ENCODE data around the gene CCDC57. TPM values are rescaled to one million over a fixed set of nuclear protein-coding genes. Genes with fewer than 3 reads are reported as not detected.
A peak's percentile ranks its signal among the peaks of the same experiment; 100 is the strongest.

Gene CCDC57
- total RNA-seq, 1 donor from 2014 or later, result 10.8 TPM

DNA sequence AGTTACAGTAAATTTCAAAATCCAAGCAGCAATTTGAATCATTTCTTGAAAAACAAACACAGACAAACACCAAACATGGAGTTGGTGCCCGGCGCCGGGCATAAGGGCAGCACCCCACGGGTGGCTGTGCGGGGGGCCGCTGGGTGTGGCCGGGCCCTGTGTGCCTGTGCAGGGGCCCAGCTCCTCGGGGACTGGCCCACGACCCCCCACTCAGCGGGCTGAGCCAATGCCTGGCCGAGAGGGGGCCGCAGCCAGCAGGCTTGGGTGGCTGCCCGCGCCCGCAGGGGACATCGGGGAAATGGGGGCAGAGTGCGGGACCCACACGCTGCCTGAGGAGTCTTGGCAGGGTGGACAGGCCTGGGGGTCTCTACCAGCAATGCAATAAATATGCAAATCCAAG lies 134.2 kb downstream of the CCDC57 start:
- no peak for DNase-seq (ENCODE audit: low read depth)
- H3K36me3 ChIP-seq (ENCODE audit: control insufficient read depth, insufficient read depth, low read length), result peaks cover 42% of the 10 kb centered on the region

DNA sequence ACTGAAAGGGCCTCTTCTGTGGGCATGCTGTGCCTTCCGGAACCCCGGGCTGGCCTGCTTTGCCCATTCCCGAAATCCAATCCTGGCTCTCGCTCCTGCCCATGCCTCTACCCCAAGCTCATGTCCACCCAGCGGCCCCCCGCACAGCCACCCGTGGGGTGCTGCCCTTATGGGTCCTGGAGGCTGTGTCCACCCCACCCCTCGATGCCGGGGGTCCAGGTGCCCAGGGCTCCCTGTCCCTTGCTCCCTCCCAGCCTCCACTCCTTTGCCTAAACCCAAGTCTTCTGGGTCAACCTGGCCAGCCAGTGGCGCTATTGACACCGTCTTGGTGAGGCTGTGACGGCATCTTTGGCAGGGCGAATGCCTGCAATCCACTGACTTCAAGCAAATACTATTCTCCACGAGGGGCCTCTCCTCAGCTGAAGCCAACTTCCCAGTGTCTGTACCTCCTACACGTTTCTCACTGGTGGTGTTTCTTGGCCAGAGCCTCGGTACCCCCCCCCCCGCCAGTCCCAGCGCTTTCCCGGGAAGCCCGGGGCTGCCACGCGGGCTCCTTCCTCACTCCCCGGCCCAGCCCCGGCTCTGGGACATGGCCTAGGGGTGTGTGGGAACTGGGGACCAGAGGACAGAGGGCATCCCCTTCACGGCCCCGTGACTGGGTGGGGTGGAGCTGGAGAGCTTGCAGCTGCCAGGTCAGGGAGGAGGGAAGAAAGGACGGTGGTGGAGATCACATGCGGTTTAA lies 134.9 kb downstream of the CCDC57 start:
- Histone ChIP-seq H3K27me3 (ENCODE audit: control insufficient read depth, insufficient read depth, low read length) (no peaks in the 10 kb centered on the region), H3K36me3 (ENCODE audit: control insufficient read depth, insufficient read depth, low read length) (peaks cover 36% of the 10 kb centered on the region), H3K4me3 (ENCODE audit: low read depth, low read length) (no peak overlapping the region)
- FAIRE-seq (no peak), DNase-seq (ENCODE audit: low read depth) (no peak)
- TF ChIP-seq, protein P1, sequence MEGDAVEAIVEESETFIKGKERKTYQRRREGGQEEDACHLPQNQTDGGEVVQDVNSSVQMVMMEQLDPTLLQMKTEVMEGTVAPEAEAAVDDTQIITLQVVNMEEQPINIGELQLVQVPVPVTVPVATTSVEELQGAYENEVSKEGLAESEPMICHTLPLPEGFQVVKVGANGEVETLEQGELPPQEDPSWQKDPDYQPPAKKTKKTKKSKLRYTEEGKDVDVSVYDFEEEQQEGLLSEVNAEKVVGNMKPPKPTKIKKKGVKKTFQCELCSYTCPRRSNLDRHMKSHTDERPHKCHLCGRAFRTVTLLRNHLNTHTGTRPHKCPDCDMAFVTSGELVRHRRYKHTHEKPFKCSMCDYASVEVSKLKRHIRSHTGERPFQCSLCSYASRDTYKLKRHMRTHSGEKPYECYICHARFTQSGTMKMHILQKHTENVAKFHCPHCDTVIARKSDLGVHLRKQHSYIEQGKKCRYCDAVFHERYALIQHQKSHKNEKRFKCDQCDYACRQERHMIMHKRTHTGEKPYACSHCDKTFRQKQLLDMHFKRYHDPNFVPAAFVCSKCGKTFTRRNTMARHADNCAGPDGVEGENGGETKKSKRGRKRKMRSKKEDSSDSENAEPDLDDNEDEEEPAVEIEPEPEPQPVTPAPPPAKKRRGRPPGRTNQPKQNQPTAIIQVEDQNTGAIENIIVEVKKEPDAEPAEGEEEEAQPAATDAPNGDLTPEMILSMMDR (IDR thresholded peaks at IDR 0.05; ENCODE audit: insufficient read depth, low read length, severe bottlenecking), result no peak

More for the DNA sequence above, 134.2 kb downstream of the CCDC57 start:
- TF ChIP-seq, protein P1 (IDR thresholded peaks at IDR 0.05; ENCODE audit: insufficient read depth, low read length, severe bottlenecking), result no peak
- Histone ChIP-seq H3K4me3 (ENCODE audit: low read depth, low read length) (no peak overlapping the region), H3K27me3 (ENCODE audit: control insufficient read depth, insufficient read depth, low read length) (no peaks in the 10 kb centered on the region)
- FAIRE-seq, result no peak

DNA sequence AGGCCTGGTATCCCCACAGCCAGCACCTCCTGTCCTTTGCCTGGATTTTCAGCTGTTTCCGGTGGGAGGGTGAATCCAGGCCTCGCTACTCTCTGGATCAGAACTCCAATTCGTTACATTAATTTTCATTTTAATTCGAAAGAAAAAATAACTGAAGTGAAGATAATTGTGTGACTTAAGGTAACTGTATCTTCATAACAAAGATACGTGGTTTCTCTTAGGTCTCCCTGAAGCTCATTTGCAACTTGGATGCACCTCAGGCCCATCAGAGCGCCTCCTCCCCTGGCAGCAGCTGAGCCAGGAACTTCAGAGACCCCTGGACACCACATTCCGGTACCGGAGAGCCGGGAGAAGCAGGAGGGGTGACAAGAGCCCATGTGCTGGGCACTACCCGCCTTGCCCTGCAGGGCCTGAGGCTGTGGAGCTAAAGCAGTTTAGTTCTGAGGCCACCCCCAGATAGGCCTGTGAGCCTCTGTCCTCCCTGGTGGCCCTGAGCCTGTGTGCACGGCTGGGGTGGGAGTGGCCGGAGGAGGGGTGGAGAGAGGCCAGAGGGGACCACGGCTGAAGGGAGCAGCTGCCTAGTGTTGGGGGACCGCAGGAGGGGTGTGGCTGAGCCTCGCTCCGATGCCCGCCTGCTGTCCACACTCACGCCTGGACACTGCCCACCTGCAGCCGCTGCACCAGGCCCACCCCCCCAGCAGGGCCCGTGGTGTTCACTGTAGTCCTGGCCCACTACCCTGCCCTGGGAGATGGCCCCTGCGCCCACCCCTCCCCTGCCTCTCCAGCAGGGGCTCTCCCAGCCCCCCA lies 135.7 kb downstream of the CCDC57 start:
- FAIRE-seq (no peak), DNase-seq (ENCODE audit: low read depth) (no peak)
- Histone ChIP-seq H3K27me3 (ENCODE audit: control insufficient read depth, insufficient read depth, low read length) (no peaks in the 10 kb centered on the region), H3K4me3 (ENCODE audit: low read depth, low read length) (no peak overlapping the region), H3K36me3 (ENCODE audit: control insufficient read depth, insufficient read depth, low read length) (peaks cover 29% of the 10 kb centered on the region)
- TF ChIP-seq, protein P1 (IDR thresholded peaks at IDR 0.05; ENCODE audit: insufficient read depth, low read length, severe bottlenecking), result no peak

DNA sequence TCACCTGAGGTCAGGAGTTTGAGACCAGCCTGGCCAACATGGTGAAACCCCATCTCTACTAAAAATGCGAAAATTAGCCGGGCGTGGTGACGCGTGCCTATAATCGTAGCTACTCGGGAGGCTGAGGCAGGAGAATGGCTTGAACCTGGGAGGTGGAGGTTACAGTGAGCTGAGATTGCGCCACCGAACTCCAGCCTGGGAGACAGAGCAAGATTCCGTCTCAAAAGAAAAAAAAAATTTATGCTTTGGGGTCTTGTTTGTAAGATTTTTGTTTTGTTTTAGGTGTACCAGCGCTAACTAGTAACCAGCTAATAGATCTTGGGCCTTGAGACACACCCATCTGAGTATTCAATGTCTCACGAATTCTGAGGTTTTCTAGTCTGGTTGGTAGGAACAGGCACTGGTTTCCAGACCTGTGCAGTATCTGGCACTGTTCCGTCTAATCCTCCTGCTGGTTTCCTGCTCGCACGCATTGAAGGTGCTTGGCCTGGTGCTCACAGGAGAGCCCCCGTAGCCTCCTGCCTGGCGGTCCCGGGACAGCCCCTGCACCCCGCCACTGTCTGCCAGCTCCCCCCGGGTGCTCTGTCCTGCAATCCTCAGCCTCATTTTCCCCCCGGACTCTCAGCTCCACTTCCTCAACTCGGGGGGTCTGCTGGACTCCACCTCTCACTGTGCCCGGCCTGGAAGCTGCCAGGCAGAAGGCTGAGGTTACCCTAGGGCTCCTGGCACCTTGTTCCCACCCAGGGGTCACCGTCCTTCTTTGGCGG lies 136.4 kb downstream of the CCDC57 start:
- Histone ChIP-seq H3K36me3 (ENCODE audit: control insufficient read depth, insufficient read depth, low read length) (peaks cover 23% of the 10 kb centered on the region), H3K4me3 (ENCODE audit: low read depth, low read length) (no peak overlapping the region), H3K27me3 (ENCODE audit: control insufficient read depth, insufficient read depth, low read length) (no peaks in the 10 kb centered on the region)
- FAIRE-seq, result no peak
- TF ChIP-seq, protein P1 (IDR thresholded peaks at IDR 0.05; ENCODE audit: insufficient read depth, low read length, severe bottlenecking), result no peak
- DNase-seq (ENCODE audit: low read depth), result peak; percentile 32

DNA sequence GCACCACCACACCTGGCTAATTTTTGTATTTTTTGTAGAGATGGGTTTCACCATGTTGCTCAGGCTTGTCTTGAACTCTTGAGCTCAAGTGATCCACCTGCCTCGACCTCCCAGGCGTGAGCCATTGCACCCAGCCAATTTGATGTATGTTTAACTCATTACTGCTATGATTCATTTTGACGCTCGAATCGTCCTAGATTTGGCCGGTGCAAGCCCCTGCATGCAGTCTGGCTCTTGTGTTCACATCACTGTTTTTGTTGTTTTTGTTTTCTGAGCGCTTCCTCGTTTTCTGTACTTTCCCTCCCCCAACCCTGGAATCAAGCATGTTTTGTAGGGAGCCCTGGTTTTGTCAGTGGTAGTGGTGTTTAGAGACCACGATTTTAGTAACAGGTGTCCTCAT lies 139.2 kb downstream of the CCDC57 start:
- H3K36me3 ChIP-seq (ENCODE audit: control insufficient read depth, insufficient read depth, low read length), result peaks cover 3% of the 10 kb centered on the region
- H3K4me3 ChIP-seq (ENCODE audit: low read depth, low read length), result no peak overlapping the region
- TF ChIP-seq, protein P1 (IDR thresholded peaks at IDR 0.05; ENCODE audit: insufficient read depth, low read length, severe bottlenecking), result no peak
- peak; percentile 69 for DNase-seq (ENCODE audit: low read depth)
- FAIRE-seq, result peak; percentile 36
- no peaks in the 10 kb centered on the region for H3K27me3 ChIP-seq (ENCODE audit: control insufficient read depth, insufficient read depth, low read length)

All from bronchial epithelial cell (primary cell).